ENCODE data around the gene KCNK1. TPM values are rescaled to one million over a fixed set of nuclear protein-coding genes. Genes with fewer than 3 reads are reported as not detected.

The KCNK1 gene
- total and polyA plus RNA-seq, 2 of the 8 experiments (the other 6 are each of a cell fraction or from before 2014, with no cell fraction given): 11.9 to 16.5 TPM

DNA sequence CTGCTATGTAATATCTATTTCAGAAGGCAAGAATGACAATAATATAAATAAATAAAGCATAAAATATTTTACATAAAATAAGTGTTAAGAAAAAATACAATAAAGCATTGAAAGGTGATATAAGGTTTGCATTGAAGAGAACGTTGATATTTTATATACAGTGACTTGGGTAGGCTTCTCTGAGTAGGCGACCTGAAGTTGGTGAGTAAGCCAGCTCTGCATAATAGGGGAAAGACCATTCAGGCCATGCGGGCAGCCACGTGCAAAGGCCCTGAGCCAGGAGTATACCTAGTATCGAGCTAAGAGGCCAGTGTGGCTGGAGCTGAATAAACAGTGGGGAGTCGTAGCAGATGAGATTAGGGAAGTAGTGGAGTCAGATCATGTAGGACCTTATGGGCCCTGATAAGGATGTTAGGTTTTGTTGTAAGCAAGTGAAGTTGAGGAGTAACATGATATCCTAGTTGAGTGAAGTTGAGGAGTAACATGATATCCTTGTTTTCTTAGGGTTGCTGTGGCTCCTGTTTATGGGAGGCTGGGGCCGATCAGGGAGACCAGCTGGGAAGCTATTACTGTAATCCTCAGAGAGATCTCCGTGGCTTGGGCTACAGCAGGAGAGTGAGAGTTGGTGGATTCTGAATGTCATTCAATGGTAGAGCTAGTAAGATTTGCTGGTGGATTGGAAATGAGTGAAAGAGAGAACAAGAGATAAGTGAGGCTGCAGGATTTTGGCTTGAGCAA, 22.0 kb downstream of the KCNK1 start:
- Histone ChIP-seq H3K79me1 (ENCODE audit: low read depth, low read length) (no peaks in the 10 kb centered on the region), H4K8ac (ENCODE audit: extremely low read depth, insufficient read depth, low read length) (no peak overlapping the region), H2BK15ac (ENCODE audit: low read length) (no peak overlapping the region), H4K20me1 (replicated peaks in 1 of 2; ENCODE audit: control insufficient read depth in 1 of 2, insufficient read depth in 2 of 2, low read length in 2 of 2) (peaks cover 0 to 7% of the 10 kb centered on the region in 2 experiments), H3K79me2 (ENCODE audit: control insufficient read depth in 1 of 2, insufficient read depth in 2 of 2, low read length in 2 of 2) (peaks cover 0 to 7% of the 10 kb centered on the region in 2 experiments; a peak in 1 of 4 replicates), H3K9me3 (ENCODE audit: insufficient read depth in 2 of 2, low read depth in 1 of 2, low read length in 1 of 2) (no peaks in the 10 kb centered on the region), H2BK5ac (ENCODE audit: low read depth, low read length) (no peak overlapping the region), H3K4ac (replicated peaks; ENCODE audit: insufficient read length, low read depth, low read length) (no peak overlapping the region), H3K9ac (replicated peaks in 1 of 4; ENCODE audit: extremely low read depth in 1 of 4, low read depth in 3 of 4, low read length in 3 of 4) (no peak overlapping the region), H4K91ac (replicated peaks; ENCODE audit: insufficient read length, low read length) (no peak overlapping the region), H3K4me3 (ENCODE audit: extremely low read depth in 1 of 4, insufficient read depth in 2 of 4, low read depth in 3 of 4, low read length in 4 of 4) (peak overlapping the region in 1 of 4 experiments; percentile 13; a peak in 1 of 8 replicates), H3K23ac (ENCODE audit: insufficient read length) (no peak overlapping the region), H2BK12ac (ENCODE audit: low read depth, low read length) (peak overlapping the region; percentile 81; the same call in 1 of the 2 replicates), H2BK20ac (ENCODE audit: low read length) (no peak overlapping the region), H2AFZ (ENCODE audit: low read length) (no peak overlapping the region), H3K36me3 (ENCODE audit: control insufficient read depth in 2 of 4, insufficient read depth in 4 of 4, low read length in 3 of 4) (no peaks in the 10 kb centered on the region; a peak in 1 of 8 replicates), H2BK120ac (replicated peaks; ENCODE audit: low read depth, low read length) (no peak overlapping the region), H3K56ac (replicated peaks; ENCODE audit: insufficient read length, low read depth, low read length) (no peak overlapping the region), H3K18ac (ENCODE audit: extremely low read depth, low read length) (no peak overlapping the region), H3K23me2 (ENCODE audit: low read depth, low read length) (no peaks in the 10 kb centered on the region), H3K14ac (ENCODE audit: insufficient read length) (no peak overlapping the region), H3K4me1 (replicated peaks in 1 of 4; ENCODE audit: control insufficient read depth in 3 of 4, insufficient read depth in 4 of 4, low read length in 3 of 4) (peaks cover 0 to 9% (median 5%) of the 10 kb centered on the region in 4 experiments; a peak in 5 of 7 replicates), H3K4me2 (ENCODE audit: insufficient read depth in 1 of 2, low read depth in 2 of 2, low read length in 2 of 2) (peak overlapping the region; percentile 39 to 40; a peak in 3 of 4 replicates), H2AK5ac (ENCODE audit: low read depth, low read length) (no peak overlapping the region), H3K27ac (ENCODE audit: low read depth, low read length) (peak overlapping the region; percentile 54; the same call in 1 of the 2 replicates), H4K5ac (ENCODE audit: insufficient read length, low read depth, low read length) (no peak overlapping the region), H3K27me3 (replicated peaks in 1 of 4; ENCODE audit: control insufficient read depth in 3 of 4, extremely low read depth in 1 of 4, insufficient read depth in 3 of 4, low read length in 3 of 4) (no peaks in the 10 kb centered on the region)
- ChIA-PET CTCF (ENCODE audit: partially characterized antibody) (interaction anchor here (0.9 to 1.9 kb wide), 4 partner anchors 145 to 263 kb away, joined by 3 to 6 read pairs (median 3); no protein-coding TSS in a partner anchor), POLR2A (ENCODE audit: partially characterized antibody) (no interaction called here)
- FAIRE-seq (peak; percentile 94), DNase-seq (ENCODE audit: low read depth in 1 of 2, low spot score in 2 of 2) (peak in 1 of 2 experiments; percentile 56)
- WGBS, 2 experiments (ENCODE audit: extremely low coverage in 1 of 2, insufficient coverage in 1 of 2, insufficient read length in 1 of 2, insufficient replicate concordance in 2 of 2, low coverage in 1 of 2, low lambda C conversion rate in 2 of 2, missing lambda C conversion rate in 1 of 2): 43% methylated on average over 8 of the region's 8 CpGs; no CpG with 5 or more reads in 1 of the 2 experiments
- TF ChIP-seq SUZ12 (IDR thresholded peaks at IDR 0.05; ENCODE audit: low read length): no peak
- TF ChIP-seq, protein P1, sequence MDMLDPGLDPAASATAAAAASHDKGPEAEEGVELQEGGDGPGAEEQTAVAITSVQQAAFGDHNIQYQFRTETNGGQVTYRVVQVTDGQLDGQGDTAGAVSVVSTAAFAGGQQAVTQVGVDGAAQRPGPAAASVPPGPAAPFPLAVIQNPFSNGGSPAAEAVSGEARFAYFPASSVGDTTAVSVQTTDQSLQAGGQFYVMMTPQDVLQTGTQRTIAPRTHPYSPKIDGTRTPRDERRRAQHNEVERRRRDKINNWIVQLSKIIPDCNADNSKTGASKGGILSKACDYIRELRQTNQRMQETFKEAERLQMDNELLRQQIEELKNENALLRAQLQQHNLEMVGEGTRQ (IDR thresholded peaks at IDR 0.05; ENCODE audit: low read length): no peak
- TF ChIP-seq HDAC2 (IDR thresholded peaks at IDR 0.05; ENCODE audit: borderline replicate concordance in 1 of 2, low read depth in 2 of 2, low read length in 2 of 2): peak in 1 of 2 experiments; percentile 66; a peak in 1 of 4 replicates
- TF ChIP-seq SIX5 (IDR thresholded peaks at IDR 0.05; ENCODE audit: low read depth, low read length): peak; percentile 29; the same call in 1 of the 2 replicates
- no peak for TF ChIP-seq TCF12 (IDR thresholded peaks at IDR 0.05; ENCODE audit: low read depth, low read length)
- TF ChIP-seq CBX5 (IDR thresholded peaks at IDR 0.05; ENCODE audit: low read depth, low read length): no peak
- TF ChIP-seq, protein P2, sequence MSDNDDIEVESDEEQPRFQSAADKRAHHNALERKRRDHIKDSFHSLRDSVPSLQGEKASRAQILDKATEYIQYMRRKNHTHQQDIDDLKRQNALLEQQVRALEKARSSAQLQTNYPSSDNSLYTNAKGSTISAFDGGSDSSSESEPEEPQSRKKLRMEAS (IDR thresholded peaks at IDR 0.05): peak; percentile 91
- TF ChIP-seq EP300 (IDR thresholded peaks at IDR 0.05; ENCODE audit: borderline replicate concordance in 1 of 2, low read depth in 2 of 2, low read length in 2 of 2): peak in 1 of 2 experiments; percentile 24; a peak in 1 of 3 replicates

All from H1 (cell line).